Duodenal mucosa (tissue), 2 donors: ENCODE results near the gene RNF166.

ENCODE experiments used
- H3K27ac ChIP-seq: one replicate; pipeline ENCODE4 v1.7.0; 2013; ENCODE audit warnings: low read depth, low read length
- H3K27me3 ChIP-seq, 2 donors: one replicate each; pipeline ENCODE4 v1.7.0; 2013; ENCODE audit warnings: low read length in 2 of 2, control low read depth in 1 of 2; ENCODE audit not compliant: insufficient read depth in 2 of 2, control insufficient read depth in 1 of 2
- H3K36me3 ChIP-seq, 2 donors: one replicate each; pipeline ENCODE4 v1.7.0; 2013; ENCODE audit warnings: low read length in 2 of 2, control low read depth in 1 of 2; ENCODE audit not compliant: insufficient read depth in 2 of 2, control insufficient read depth in 1 of 2
- H3K4me1 ChIP-seq, 2 donors: one replicate each; pipeline ENCODE4 v1.7.0; 2013; ENCODE audit warnings: low read length in 2 of 2, control low read depth in 1 of 2; ENCODE audit not compliant: insufficient read depth in 2 of 2, control insufficient read depth in 1 of 2
- H3K4me3 ChIP-seq, 2 donors: one replicate each; pipeline ENCODE4 v1.7.0; 2013; ENCODE audit warnings: low read length in 2 of 2, low read depth in 1 of 2
- H3K9ac ChIP-seq, 2 donors: one replicate each; pipeline ENCODE4 v1.7.0; 2013; ENCODE audit warnings: low read length in 2 of 2, low read depth in 1 of 2
- H3K9me3 ChIP-seq, 2 donors: one replicate each; pipeline ENCODE4 v1.7.0; 2013; ENCODE audit warnings: low read length in 2 of 2, control low read depth in 1 of 2; ENCODE audit not compliant: control insufficient read depth in 1 of 2

RNF166 gene

DNA sequence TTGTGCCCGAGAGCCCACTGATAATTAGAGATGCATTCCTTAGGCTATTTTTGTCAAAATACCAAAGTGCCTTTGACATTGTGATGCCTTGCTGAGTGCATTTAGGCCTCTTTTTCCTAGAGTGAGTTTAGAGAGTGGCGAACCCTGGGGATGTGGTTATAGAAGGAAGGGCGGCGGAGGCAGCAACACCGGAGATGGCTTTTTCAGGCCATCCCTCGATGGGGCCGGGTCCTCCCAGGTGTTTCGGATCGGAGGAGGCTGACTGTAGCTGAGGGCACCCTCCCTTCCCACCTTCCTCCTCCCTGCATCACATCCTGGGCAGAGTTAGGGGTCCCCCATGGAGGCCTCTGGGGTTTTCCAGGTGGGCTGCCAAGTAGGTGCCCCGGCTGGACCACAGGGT lies 13.3 kb downstream of the RNF166 start:
- no peak overlapping the region for H3K27ac ChIP-seq
- no peak overlapping the region for H3K4me3 ChIP-seq
- no peaks in the 10 kb centered on the region for H3K27me3 ChIP-seq
- peaks cover 0 to 18% of the 10 kb centered on the region in 2 donors for H3K36me3 ChIP-seq
- no peaks in the 10 kb centered on the region for H3K9me3 ChIP-seq
- H3K9ac ChIP-seq: no peak overlapping the region
- H3K4me1 ChIP-seq: peaks cover 12 to 23% of the 10 kb centered on the region in 2 donors

- H3K36me3 ChIP-seq: peaks cover 0 to 11% of the 10 kb centered on the region in 2 donors
- H3K4me3 ChIP-seq: peak overlapping the region in 1 of 2 donors; percentile 21
- no peak overlapping the region for H3K9ac ChIP-seq
- peaks cover 19 to 31% of the 10 kb centered on the region in 2 donors for H3K4me1 ChIP-seq
- H3K9me3 ChIP-seq: no peaks in the 10 kb centered on the region
- no peaks in the 10 kb centered on the region for H3K27me3 ChIP-seq
- no peak overlapping the region for H3K27ac ChIP-seq
Observed at GRCh38 chr16:88691924-88692560, 14.2 kb downstream of the RNF166 start.

DNA sequence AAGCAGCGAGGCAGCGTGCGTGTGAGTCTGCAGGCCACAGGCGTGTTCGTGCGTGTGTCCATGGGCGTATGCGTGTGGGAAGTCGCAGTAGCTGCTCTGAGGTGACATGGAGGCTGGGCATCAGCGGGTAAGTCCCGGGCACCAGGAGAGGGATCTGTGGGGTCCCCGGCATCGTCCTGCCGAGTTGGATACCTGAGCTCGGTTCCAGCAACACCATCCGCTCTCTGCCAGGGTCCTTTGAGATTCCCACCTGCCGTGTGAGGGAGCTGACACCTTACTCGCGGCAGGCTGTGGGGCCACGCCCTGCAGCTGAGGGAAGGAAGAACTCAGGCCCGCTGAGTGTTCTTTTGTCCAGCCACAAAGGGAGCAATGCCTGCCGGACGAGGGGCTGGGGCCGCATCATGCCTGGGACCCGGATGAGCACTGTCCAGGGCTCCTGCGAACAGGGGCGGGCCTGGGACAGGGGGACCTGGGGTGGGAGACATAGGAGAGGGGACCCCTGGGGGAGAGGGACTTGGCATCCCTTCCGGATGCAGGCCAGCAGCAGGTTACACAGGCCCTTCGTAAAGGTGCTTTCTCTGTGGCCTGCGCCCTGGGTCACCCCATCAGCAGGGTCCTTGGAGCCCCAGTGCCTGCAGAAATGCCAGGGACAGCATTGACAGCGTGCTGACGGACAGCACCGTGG lies 14.9 kb downstream of the RNF166 start:
- H3K9me3 ChIP-seq: no peaks in the 10 kb centered on the region
- peaks cover 24 to 36% of the 10 kb centered on the region in 2 donors for H3K4me1 ChIP-seq
- no peak overlapping the region for H3K27ac ChIP-seq
- peaks cover 0 to 7% of the 10 kb centered on the region in 2 donors for H3K36me3 ChIP-seq
- H3K4me3 ChIP-seq: no peak overlapping the region
- H3K27me3 ChIP-seq: no peaks in the 10 kb centered on the region
- no peak overlapping the region for H3K9ac ChIP-seq

- Histone ChIP-seq H3K4me3 (no peak overlapping the region), H3K27me3 (peaks cover 0 to 2% of the 10 kb centered on the region in 2 donors), H3K27ac (no peak overlapping the region), H3K4me1 (peaks cover 26 to 43% of the 10 kb centered on the region in 2 donors), H3K9ac (no peak overlapping the region), H3K36me3 (no peaks in the 10 kb centered on the region), H3K9me3 (no peaks in the 10 kb centered on the region)
Observed at GRCh38 chr16:88690341-88691128, 15.7 kb downstream of the RNF166 start.

DNA sequence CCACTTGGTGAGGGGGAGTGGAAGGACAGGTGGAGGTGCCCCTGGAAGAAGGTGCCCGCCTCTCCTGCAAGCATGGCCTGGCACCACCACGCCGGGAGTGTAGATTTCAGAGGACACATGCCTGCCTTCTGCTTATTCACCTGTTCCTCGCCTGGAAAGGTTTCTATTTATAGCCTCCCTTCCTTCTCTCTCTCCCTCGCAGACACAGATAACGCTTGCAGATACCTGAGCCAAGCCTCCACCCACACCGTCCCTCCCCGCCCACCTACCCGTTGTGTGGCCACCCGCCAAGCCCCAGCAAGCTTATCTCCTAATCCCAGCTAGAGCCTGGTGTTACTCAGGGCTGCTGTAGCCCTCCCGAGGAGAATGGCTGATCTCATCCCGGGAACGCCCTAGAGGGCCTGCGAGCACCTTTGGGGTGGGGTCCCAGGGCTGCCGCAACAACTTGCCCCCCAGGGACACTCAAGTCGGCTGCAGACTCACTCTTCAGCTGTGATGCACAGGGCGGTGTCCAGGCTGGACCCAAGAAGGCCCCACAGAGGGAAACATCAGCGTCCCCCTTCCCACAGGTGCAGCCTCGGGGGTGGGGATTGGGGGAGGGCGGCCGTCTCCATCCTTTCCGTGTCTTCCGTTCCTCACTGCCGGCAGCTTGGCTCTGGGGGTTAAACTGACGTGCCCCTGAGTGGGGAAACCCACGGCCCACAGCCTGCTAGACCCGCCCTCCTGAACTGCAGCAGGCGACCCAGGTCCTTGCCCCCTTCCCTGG lies 18.0 kb downstream of the RNF166 start:
- Histone ChIP-seq H3K27ac (no peak overlapping the region), H3K9me3 (no peaks in the 10 kb centered on the region), H3K36me3 (no peaks in the 10 kb centered on the region), H3K9ac (peak overlapping the region in 1 of 2 donors; percentile 18), H3K27me3 (peaks cover 4 to 5% of the 10 kb centered on the region in 2 donors), H3K4me3 (no peak overlapping the region), H3K4me1 (peaks cover 33 to 55% of the 10 kb centered on the region in 2 donors)

DNA sequence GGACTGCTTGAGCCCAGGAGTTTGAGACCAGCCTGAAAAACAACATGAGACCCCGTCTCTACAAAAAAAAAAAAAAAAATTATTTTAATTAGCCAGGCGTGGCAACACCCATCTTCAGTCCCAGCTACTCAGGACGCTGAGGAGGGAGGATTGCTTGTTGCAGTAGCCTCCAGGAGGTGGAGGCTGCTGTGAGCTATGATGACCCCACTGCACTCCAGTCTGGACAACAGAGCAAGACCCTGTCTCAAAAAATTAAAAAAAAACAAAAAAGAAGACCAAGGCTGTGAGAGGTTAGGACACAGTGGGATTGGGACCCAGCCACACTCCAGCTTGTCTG lies 18.6 kb downstream of the RNF166 start:
- Histone ChIP-seq H3K9ac (peak overlapping the region in 1 of 2 donors; percentile 18), H3K27me3 (peaks cover 4 to 5% of the 10 kb centered on the region in 2 donors), H3K27ac (no peak overlapping the region), H3K9me3 (no peaks in the 10 kb centered on the region), H3K4me3 (no peak overlapping the region), H3K36me3 (no peaks in the 10 kb centered on the region), H3K4me1 (peaks cover 33 to 55% of the 10 kb centered on the region in 2 donors)

DNA sequence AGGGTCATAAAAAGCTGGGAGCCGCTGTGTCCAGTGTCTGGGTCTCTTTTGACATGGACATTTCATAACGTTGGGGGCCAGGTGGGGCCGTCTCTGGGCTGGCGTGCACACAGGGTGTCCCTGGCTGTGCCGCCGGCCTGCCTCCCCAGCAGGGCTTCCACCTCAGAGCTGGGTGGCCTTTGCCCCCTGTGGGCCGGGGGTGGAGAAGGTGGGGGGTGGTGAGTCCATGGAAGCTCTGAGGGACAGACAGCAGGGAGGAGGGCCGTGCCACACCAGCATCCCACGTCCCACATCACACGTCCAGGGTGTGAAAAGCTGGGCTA lies 19.0 kb downstream of the RNF166 start:
- Histone ChIP-seq H3K27me3 (peaks cover 4 to 5% of the 10 kb centered on the region in 2 donors), H3K9ac (no peak overlapping the region), H3K27ac (no peak overlapping the region), H3K4me1 (peaks cover 35 to 53% of the 10 kb centered on the region in 2 donors), H3K9me3 (no peaks in the 10 kb centered on the region), H3K4me3 (no peak overlapping the region), H3K36me3 (no peaks in the 10 kb centered on the region)

GRCh38 chr16:88686439-88687253 lies 19.6 kb downstream of the RNF166 start, which contains the start of gene SNAI3:
Gene SNAI3 (minus strand): TSS chr16:88686507. CDS start chr16:88686406, 101 bp downstream.
- Histone ChIP-seq H3K27ac (no peak within 1 kb of the TSS), H3K4me1 (peaks cover 33 to 54% of the 10 kb centered on the region in 2 donors), H3K4me3 (peak within 1 kb of the TSS; percentile 70), H3K27me3 (peaks cover 4 to 5% of the 10 kb centered on the region in 2 donors), H3K36me3 (no peaks in the 10 kb centered on the region), H3K9me3 (no peaks in the 10 kb centered on the region), H3K9ac (peak within 1 kb of the TSS; percentile 25 to 43)

GRCh38 chr16:88686062-88686438 lies 20.2 kb downstream of the RNF166 start:
- Histone ChIP-seq H3K27me3 (peaks cover 4 to 5% of the 10 kb centered on the region in 2 donors), H3K27ac (no peak overlapping the region), H3K36me3 (no peaks in the 10 kb centered on the region), H3K4me1 (peaks cover 30 to 54% of the 10 kb centered on the region in 2 donors), H3K4me3 (peak overlapping the region; percentile 70), H3K9me3 (no peaks in the 10 kb centered on the region), H3K9ac (peak overlapping the region in 1 of 2 donors; percentile 4)
